CD4-positive, alpha-beta T cell treated with Interleukin-4 for 4 hours (primary cell): ENCODE data around the gene CES5A.
"Not testable (repeated sequence)": the region's sequence is repeated elsewhere in the genome, so short reads cannot be mapped to it uniquely, and the experiment has no call there.

Experiments used
- DNase-seq: peaks from one replicate; pipeline ENCODE4 v3.0.0-alpha.2; 2020

Gene CES5A

GRCh38 chr16:55875273-55875672 lies at the start of gene CES5A:
TSS of gene CES5A (minus strand) at chr16:55875373. CDS start at chr16:55875221, 152 bp downstream.
- no peak for DNase-seq

DNA sequence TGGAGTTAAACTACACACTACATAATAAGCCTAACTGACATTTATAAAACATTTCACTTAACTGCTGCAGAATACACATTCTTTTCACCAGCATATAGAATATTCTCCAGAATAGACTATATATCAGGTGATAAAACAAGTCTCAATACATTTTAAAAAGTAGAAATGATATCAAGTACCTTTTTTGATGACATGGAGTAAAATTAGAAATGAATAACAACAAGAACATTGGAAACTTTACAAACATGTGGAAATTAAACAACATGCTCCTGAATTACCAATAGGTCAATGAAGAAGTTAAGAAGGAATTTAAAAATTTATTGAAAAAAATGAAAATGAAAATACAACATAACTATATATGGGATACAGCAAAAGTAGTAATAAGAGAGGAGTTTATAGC lies 47.5 kb upstream of the CES5A start:
- DNase-seq = no peak

DNA sequence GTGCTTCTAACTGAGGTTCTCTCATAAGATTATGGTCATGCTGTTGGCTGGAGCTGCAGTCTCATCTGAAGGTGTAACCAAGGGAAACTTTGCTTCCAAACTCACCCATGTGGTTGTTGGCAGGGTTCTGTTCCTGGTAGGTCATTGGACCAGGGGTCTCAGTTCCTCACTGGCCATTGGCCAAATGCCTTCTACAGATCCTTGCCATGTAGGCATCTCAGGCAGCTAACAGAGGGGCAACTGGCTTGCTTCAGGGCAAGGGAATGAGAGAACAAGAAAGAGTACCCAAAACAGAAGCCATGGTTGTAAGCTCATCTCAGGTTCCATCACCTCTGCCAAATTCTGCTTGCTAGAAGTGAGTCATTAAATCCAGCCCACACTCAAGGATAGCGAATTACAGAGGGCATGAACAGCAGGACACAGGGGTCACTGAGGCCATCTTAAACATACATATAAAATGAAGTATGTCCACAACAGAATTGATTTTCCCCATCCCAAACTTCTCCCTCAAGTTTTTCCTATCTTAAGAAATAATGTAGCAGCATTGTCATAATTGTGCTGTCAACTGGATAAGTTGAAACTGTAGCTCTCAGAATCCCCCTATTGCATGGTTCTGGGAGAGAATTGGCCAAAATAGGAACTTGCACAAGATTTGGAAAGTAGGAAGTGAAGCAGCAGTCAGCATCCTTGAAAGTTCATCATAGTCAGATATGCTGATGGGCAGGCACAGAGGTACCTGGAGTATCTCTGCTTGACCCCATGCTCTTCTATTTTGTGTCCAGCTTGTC lies 42.4 kb upstream of the CES5A start:
- DNase-seq = no peak

- no peak for DNase-seq
Measured at GRCh38 chr16:55915096-55915827, 40.1 kb upstream of the CES5A start.

DNA sequence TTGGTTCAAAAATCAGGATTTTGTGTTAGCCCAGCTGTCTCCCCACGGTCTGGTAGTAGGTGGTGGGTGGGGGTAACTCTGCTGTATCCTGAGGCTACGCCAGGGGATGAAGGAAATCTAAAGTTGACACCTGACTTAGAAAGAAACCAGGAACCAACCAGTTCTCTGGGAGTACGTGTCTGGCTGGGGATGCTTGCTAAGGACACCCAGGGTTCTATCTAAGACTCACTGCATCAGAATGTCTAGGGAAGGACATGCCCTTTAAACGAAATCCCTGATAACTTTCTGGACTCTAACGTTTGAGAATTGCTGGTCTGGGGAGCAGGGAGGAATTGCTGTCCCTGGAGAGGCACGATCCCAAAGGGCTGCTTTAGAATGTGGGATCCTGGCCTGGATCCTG lies 39.2 kb upstream of the CES5A start:
- DNase-seq = no peak

GRCh38 chr16:55913716-55914115 lies 38.5 kb upstream of the CES5A start:
- no peak for DNase-seq

DNA sequence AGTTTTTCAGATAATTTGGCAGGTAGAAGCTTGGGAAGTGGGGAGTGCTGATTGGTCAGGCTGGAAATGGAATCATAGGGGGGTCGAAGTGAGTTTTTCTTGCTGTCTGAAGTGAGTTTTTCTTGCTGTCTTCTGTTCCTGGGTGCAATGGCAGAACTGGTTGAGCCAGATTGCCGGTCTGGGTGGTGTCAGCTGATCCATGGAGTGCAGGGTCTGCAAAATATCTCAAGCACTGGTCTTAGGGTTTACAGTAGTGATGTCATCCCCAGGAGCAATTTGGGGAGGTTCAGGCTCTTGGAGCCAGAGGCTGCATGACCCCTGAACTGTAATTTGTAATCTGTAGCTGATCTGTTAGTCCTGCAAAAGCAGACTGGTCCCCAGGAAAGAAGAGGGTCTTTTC lies 37.9 kb upstream of the CES5A start:
- not testable (repeated sequence) for DNase-seq

DNA sequence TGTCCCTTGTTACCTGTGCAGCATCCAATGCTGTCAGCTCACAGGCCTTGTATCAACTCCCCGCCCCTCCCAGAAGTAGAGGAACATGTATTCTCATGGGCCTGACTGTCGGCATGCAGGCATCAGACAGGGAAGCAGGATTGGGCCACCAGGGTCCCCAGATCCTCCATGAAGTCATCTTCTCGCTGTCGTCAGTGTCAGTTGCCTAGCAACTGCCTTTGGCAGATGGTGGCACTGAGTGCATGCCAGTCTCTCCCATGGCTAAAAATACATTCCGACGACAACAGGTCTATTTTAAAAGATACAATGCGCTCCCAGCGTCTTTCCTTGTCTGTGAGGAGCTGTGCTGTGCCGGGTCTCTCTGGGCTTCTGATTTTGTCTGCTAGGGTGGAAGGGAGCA lies 36.8 kb upstream of the CES5A start:
- DNase-seq = no peak

GRCh38 chr16:55911616-55912015 lies 36.4 kb upstream of the CES5A start:
- DNase-seq = no peak

DNA sequence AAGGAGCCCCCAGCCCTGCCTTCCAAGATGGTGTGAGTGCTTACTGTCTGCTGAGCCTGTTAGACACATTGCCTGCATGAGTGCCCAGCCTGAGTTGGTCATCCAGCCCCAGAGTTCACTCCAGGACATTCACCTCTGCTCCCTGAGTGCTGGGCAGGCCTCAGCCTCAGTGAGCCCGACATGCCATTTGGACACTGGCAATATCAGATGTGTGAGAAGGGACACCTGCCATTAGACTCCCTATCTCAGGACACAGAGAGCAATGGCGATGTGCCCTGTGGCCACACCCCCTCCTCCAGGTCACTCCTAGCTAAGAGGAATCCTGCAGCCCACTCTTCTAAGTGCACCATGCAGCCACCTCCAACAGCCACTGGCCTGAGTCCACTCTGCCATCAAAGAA lies 34.7 kb upstream of the CES5A start:
- no peak for DNase-seq

GRCh38 chr16:55908641-55909040 lies 33.5 kb upstream of the CES5A start:
- no peak for DNase-seq

- no peak for DNase-seq
Measured at GRCh38 chr16:55907661-55908060, 32.5 kb upstream of the CES5A start.

DNA sequence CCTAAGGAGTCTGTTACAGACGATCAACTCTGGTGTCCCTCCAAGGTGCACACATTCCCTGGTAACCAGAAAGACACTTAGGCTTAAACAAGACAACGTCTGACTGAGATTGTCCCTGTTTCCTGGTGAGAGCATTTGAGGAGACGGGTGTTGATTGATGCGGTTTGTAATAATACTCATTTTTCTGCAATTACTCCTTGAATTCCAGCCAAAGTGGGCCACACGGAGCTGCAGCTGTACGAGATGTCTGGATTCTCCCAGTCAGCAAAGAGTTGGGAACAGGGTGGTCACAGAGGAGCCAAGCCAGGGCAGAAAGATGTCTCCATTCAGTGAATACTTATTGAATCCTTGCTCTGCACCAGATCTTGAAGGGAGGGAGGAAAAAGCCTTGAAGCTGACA lies 30.9 kb upstream of the CES5A start:
- no peak for DNase-seq

DNA sequence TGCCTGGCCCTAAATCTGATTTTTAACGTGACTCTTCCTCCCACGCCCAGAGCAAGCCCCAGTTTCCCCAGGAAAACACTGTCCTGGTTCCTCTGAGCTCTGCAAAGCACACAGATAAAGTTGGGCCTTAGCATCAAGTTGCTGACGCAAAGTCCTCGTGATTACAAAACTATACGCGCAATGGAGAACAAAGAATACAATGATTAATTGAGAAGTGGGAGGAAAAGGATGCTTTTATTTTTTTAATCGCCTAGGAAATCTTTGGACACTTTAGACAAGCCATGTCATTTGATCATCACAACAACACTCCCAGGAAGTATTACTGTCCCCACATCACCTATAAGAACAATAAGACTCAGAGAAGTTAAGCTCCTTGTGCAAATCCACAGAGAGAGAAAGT lies 30.5 kb upstream of the CES5A start:
- no peak for DNase-seq

DNA sequence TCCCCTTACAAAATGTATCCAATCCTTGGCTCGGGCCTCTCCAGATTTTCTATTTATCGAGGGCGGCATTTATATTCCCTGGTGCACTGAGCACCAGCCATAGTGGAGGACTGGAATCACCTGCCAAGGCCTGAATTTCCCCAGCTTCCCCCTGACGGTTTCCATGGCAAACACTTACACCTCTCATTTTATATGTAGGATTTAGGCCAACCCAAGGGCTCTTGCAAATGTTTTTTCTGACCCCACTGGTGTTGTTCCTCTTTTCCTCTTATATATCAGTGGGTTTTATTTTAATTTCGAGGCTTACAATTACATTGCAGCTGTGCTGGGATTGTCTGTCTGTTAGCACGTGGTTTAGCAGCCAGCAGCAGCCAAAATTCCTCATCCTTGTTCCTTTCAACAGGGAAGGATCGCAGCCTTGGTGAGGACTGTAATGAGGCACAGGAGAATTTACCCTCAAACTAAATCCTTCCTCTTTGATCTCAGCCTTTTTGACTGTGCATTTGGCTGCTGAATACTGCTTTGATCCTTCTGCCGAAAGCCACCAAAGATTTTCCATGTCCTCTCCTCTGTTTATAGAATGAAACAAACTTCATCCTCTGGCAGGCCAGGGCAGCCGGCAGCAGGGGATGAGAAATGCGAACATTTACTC lies 26.5 kb upstream of the CES5A start:
- DNase-seq = no peak

DNA sequence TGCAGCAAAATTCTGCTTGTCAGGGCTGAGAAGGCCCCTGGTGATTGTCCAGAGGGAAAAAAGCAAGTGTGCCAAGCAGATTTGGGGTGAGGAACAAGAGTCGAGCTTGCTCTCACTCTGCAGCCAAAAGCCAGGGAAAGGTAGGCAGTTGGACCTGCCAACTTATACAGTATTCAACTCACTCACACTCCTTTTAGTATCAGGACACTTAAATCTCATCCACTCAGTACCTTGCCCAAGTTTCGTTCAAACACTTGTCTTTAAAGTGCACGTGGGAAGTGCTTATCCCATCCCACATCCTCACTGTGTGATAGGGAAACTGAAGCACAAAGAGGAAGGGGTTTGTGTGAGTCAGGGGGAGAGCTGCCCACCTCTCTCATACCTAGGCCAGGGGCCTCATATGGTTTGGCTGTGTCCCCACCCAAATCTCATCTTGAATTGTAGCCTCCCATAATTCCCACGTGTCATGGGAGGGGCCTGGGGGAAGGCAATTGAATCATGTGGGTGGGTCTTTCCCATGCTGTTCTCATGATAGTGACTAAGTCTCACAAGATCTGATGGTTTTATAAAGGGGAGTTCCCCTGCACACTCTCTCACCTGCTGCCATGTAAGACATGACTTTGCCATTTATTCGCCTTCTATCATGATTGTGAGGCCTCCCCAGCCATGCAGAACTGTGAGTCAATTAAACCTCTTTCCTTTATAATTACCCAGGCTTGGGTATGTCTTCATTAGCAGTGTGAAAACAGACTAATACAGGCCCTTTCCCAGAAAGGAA lies 25.6 kb upstream of the CES5A start:
- no peak for DNase-seq

GRCh38 chr16:55899857-55900256 lies 24.7 kb upstream of the CES5A start:
- DNase-seq = no peak

GRCh38 chr16:55898592-55898991 lies 23.4 kb upstream of the CES5A start:
- no peak for DNase-seq

DNA sequence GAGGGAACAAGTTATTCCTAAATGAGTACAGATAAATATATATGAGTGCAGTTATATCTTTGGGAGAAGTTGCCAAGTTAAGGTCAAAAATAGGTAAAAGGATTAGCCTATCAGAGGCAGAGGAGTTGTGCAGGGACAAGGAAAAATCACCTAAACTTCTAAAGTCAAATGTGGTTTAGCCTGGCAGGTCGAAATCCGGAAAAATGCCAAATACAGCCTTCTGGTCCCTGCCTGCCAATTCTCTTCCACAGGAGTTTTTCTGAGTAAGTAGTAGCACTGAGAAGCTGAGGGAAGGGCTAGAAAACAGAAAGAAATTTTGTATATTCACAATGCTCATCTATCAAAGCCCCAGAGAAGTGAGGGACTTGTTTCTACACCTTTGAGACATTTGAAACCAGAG lies 17.6 kb upstream of the CES5A start:
- DNase-seq = no peak

DNA sequence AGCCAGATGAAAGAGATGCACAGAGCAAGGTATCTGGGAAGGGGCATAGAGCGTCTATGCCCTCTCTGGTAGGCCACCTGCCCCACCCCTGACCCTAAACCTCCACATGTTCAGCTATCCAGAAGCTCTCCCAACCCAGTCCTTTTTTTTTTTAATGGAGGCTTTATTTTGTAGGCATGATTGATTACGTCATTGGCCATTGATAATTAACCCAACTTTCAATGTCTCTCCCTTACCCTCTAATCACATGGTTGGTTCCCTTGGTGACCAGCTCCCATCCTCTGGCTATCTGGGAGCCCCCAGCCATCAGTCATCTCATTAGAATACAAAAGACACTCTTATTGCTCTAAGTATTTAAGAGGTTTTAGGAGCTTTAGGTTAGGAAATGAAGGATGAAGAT lies 14.3 kb upstream of the CES5A start:
- DNase-seq = no peak

- DNase-seq = no peak
Measured at GRCh38 chr16:55888546-55888945, 13.4 kb upstream of the CES5A start.

DNA sequence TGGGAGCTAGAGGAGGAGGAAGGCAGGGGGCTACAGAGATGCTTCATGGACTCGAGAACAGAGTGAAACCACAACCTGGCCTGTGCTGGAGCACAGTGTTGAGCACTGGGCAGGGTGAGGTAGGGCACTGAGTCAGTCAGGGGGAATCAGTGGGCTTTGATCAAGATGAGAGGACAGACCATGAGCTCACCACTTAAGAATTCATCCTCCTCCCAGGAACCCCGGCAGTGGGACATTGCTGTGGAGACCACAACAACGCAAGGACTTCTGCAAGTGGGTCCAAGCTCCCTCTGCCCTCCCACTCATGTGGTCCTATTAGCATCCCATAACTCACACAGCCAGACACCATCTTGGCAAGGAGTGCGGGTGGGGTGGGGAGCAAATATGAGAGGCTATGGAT lies 1.7 kb upstream of the CES5A start:
- DNase-seq = no peak

DNA sequence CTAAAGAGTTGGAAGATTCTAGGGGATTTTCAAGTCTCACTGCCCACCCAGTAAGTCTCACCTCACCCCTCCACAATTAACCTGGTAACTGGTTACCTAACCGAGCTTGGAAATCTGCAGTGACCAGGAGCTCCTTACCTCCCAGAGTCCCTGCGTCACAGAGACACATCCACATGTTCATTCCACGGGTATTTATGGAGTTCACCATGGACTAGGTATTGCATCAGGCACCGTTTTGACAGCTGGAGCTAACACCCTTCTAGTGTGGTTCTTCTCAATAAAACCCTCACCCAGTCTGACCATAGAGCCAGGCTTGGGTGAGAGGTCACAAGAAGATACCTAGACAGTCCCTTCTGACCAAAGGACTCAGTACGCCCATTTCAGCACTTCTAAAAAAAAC lies 2.1 kb downstream of the CES5A start:
- no peak for DNase-seq
